ENCODE data around the gene HLA-C. TPM values are rescaled to one million over a fixed set of nuclear protein-coding genes. Genes with fewer than 3 reads are reported as not detected.
"Not testable (repeated sequence)": the region's sequence is repeated elsewhere in the genome, so short reads cannot be mapped to it uniquely, and the experiment has no call there.

The HLA-C gene
- total RNA-seq, 1 donor from 2014 or later: 156 TPM

GRCh38 chr6:31272836-31273626 is 1.1 kb upstream of the HLA-C start:
- intact Hi-C loops (cut with DNase I): no loop called here
- DNase-seq (no peak), ATAC-seq (ENCODE audit: poor library complexity) (no peak)

- peak; percentile 14 for ATAC-seq (ENCODE audit: poor library complexity)
- no peak for DNase-seq
- intact Hi-C loops (cut with DNase I): no loop called here
Measured at GRCh38 chr6:31272436-31272835, 544 bp upstream of the HLA-C start.

- ATAC-seq (ENCODE audit: poor library complexity): peak; percentile 76
- intact Hi-C loops (cut with DNase I): no loop called here
Measured at GRCh38 chr6:31270788-31271640, 878 bp downstream of the HLA-C start.

GRCh38 chr6:31268836-31269235 is 3.1 kb downstream of the HLA-C start:
- intact Hi-C loops (cut with DNase I): loop anchor here (5.0 kb wide), 1 partner anchor 83 kb away; no protein-coding TSS in a partner anchor
- ATAC-seq (ENCODE audit: poor library complexity): no peak

More at GRCh38 chr6:31270788-31271640, 878 bp downstream of the HLA-C start:
- DNase-seq: peak; percentile 74

GRCh38 chr6:31268369-31268765 is 3.5 kb downstream of the HLA-C start:
- ATAC-seq (ENCODE audit: poor library complexity): no peak

More at GRCh38 chr6:31268836-31269235, 3.1 kb downstream of the HLA-C start:
- DNase-seq: no peak

GRCh38 chr6:31267651-31268368 is 4.1 kb downstream of the HLA-C start:
- intact Hi-C loops (cut with DNase I): loop anchor here (5.0 kb wide), 1 partner anchor 84 kb away; no protein-coding TSS in a partner anchor
- DNase-seq (no peak), ATAC-seq (ENCODE audit: poor library complexity) (no peak)

More at GRCh38 chr6:31268369-31268765, 3.5 kb downstream of the HLA-C start:
- no peak for DNase-seq
- intact Hi-C loops (cut with DNase I): loop anchor here (5.0 kb wide), 1 partner anchor 84 kb away; no protein-coding TSS in a partner anchor

GRCh38 chr6:31266567-31267360 is 5.1 kb downstream of the HLA-C start:
- DNase-seq (no peak), ATAC-seq (ENCODE audit: poor library complexity) (no peak)
- intact Hi-C loops (cut with DNase I): loop anchor here (5.0 kb wide), 1 partner anchor 86 kb away; no protein-coding TSS in a partner anchor

GRCh38 chr6:31265926-31266325 is 6.0 kb downstream of the HLA-C start:
- no peak for DNase-seq
- no peak for ATAC-seq (ENCODE audit: poor library complexity)
- intact Hi-C loops (cut with DNase I): loop anchor here (5.0 kb wide), 1 partner anchor 86 kb away; no protein-coding TSS in a partner anchor

- intact Hi-C loops (cut with DNase I); DNase-seq; ATAC-seq (ENCODE audit: poor library complexity): not testable (repeated sequence)
Measured at GRCh38 chr6:31263346-31263933, 8.5 kb downstream of the HLA-C start.

- DNase-seq; intact Hi-C loops (cut with DNase I); ATAC-seq (ENCODE audit: poor library complexity): not testable (repeated sequence)
Measured at GRCh38 chr6:31259995-31260394, 11.9 kb downstream of the HLA-C start.

- ATAC-seq (ENCODE audit: poor library complexity) (no peak), DNase-seq (no peak)
- intact Hi-C loops (cut with DNase I): no loop called here
Measured at GRCh38 chr6:31252625-31253024, 19.3 kb downstream of the HLA-C start.

GRCh38 chr6:31251261-31251660 is 20.6 kb downstream of the HLA-C start:
- ATAC-seq (ENCODE audit: poor library complexity): no peak
- no peak for DNase-seq
- intact Hi-C loops (cut with DNase I): no loop called here

GRCh38 chr6:31249184-31249583 is 22.7 kb downstream of the HLA-C start:
- DNase-seq: no peak
- no peak for ATAC-seq (ENCODE audit: poor library complexity)
- intact Hi-C loops (cut with DNase I): no loop called here

- DNase-seq (no peak), ATAC-seq (ENCODE audit: poor library complexity) (no peak)
- intact Hi-C loops (cut with DNase I): no loop called here
Measured at GRCh38 chr6:31247813-31248212, 24.1 kb downstream of the HLA-C start.

GRCh38 chr6:31246051-31246521 is 25.8 kb downstream of the HLA-C start:
- ATAC-seq (ENCODE audit: poor library complexity) (no peak), DNase-seq (no peak)
- intact Hi-C loops (cut with DNase I): no loop called here

GRCh38 chr6:31243508-31243907 is 28.4 kb downstream of the HLA-C start:
- DNase-seq: no peak
- intact Hi-C loops (cut with DNase I): no loop called here
- no peak for ATAC-seq (ENCODE audit: poor library complexity)

- ATAC-seq (ENCODE audit: poor library complexity) (no peak), DNase-seq (no peak)
- intact Hi-C loops (cut with DNase I): no loop called here
Measured at GRCh38 chr6:31239854-31240253, 32.0 kb downstream of the HLA-C start.
